Measurements from ENCODE around the gene ADAMTSL3.

- TF ChIP-seq CTCF (IDR thresholded peaks at IDR 0.05) (no peak), ZFX (IDR thresholded peaks at IDR 0.05; ENCODE audit: borderline replicate concordance) (no peak)
Observed at GRCh38 chr15:83605111-83605945, 48.6 kb upstream of the ADAMTSL3 start.
